ENCODE results near the gene PCDH1. TPM values are rescaled to one million over a fixed set of nuclear protein-coding genes. Genes with fewer than 3 reads are reported as not detected.

PCDH1 gene
- total and polyA plus RNA-seq, 2 of the 8 experiments (the other 6 are each of a cell fraction or from before 2014, with no cell fraction given), result 101 to 102 TPM

DNA sequence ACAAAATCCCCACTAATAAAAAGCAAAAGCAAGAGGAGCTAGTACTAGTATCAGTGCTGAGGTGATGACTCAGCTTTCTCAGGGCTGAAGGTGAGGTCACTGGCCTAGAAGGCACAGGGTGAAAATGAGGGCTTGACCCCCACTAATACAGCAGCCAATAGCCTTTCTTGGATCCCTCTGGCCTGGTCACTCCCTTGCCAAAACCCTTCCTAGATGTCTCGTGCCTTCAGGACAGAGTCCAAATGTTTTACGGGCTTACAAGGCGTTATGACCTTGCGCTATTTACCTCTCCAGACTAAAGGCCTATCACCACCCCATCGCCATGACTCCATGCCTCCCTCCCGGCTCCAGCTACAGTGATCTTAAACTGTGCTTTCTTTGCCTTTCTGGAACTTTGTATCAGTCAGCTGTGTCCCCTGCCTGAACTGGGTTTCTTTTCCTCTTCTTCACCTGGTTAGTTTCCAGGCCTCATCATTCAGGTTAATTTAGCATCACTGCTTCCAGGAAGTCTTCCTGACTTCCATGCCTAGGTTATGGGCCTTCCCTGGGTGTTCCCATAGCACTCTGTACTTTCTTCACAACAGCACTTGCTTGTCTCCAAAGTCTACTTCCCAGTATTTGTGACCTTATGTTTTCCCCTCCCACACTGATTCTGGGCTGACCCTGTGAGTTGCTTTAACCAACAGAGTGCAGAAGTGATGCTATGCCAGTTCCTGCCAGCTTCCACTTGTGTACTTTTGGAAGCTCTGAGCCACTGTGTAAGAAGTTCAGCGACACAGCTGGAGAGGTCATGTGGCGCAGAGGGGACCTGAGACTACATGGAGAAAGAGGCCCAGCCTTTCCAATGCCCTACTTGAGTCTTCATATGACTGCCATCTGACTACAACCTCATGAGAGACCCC, 41.3 kb upstream of the PCDH1 start:
- H2AFZ ChIP-seq (ENCODE audit: low read length), result 0 out of 2 replicates have a peak overlapping the region, but pooled peaks have one; percentile 19
- no peaks in the 10 kb centered on the region for H3K9me3 ChIP-seq (ENCODE audit: insufficient read depth in 2 of 2, low read depth in 1 of 2, low read length in 1 of 2)
- peaks cover 0 to 2% of the 10 kb centered on the region in 2 experiments for H4K20me1 ChIP-seq (replicated peaks in 1 of 2; ENCODE audit: control insufficient read depth in 1 of 2, insufficient read depth in 2 of 2, low read length in 2 of 2)
- H2BK12ac ChIP-seq (ENCODE audit: low read depth, low read length), result peak overlapping the region; percentile 80; the same call in 1 of the 2 replicates
- H3K27ac ChIP-seq (ENCODE audit: low read depth, low read length), result no peak overlapping the region
- 0 out of 2 replicates have a peak, but pooled peaks cover 2% of the 10 kb centered on the region for H3K79me1 ChIP-seq (ENCODE audit: low read depth, low read length)
- no peak overlapping the region for H3K18ac ChIP-seq (ENCODE audit: extremely low read depth, low read length)
- CTCF ChIA-PET (ENCODE audit: partially characterized antibody), result interaction anchor here (1.0 to 5.2 kb wide), 7 partner anchors 24 to 227 kb away, joined by 3 to 34 read pairs (median 4); partner anchors contain the start of gene PCDH1
- H3K56ac ChIP-seq (replicated peaks; ENCODE audit: insufficient read length, low read depth, low read length), result no peak overlapping the region
- H3K4me3 ChIP-seq (ENCODE audit: extremely low read depth in 1 of 4, insufficient read depth in 2 of 4, low read depth in 3 of 4, low read length in 4 of 4), result no peak overlapping the region
- H3K27me3 ChIP-seq (replicated peaks in 1 of 4; ENCODE audit: control insufficient read depth in 3 of 4, extremely low read depth in 1 of 4, insufficient read depth in 3 of 4, low read length in 3 of 4), result peaks cover 0 to 5% (median 1%) of the 10 kb centered on the region in 4 experiments; a peak in 3 of 7 replicates
- H3K23ac ChIP-seq (ENCODE audit: insufficient read length), result no peak overlapping the region
- H2BK15ac ChIP-seq (ENCODE audit: low read length), result no peak overlapping the region
- H2BK5ac ChIP-seq (ENCODE audit: low read depth, low read length), result peak overlapping the region; percentile 40; the same call in 1 of the 2 replicates
- H4K5ac ChIP-seq (ENCODE audit: insufficient read length, low read depth, low read length), result no peak overlapping the region
- WGBS, 2 experiments (ENCODE audit: extremely low coverage in 1 of 2, insufficient coverage in 1 of 2, insufficient read length in 1 of 2, insufficient replicate concordance in 2 of 2, low coverage in 1 of 2, low lambda C conversion rate in 2 of 2, missing lambda C conversion rate in 1 of 2), result 88% methylated on average over 8 of the region's 8 CpGs; no CpG with 5 or more reads in 1 of the 2 experiments
- no peak overlapping the region for H3K4me2 ChIP-seq (ENCODE audit: insufficient read depth in 1 of 2, low read depth in 2 of 2, low read length in 2 of 2)
- POLR2A ChIA-PET (ENCODE audit: partially characterized antibody), result interaction anchor here (1.1 to 2.4 kb wide), 2 partner anchors 9 to 23 kb away, joined by 3 to 6 read pairs; no protein-coding TSS in a partner anchor
- DNase-seq (ENCODE audit: low read depth in 1 of 2, low spot score in 2 of 2) (no peak), FAIRE-seq (no peak)
- H3K14ac ChIP-seq (ENCODE audit: insufficient read length), result no peak overlapping the region
- H2BK120ac ChIP-seq (replicated peaks; ENCODE audit: low read depth, low read length), result no peak overlapping the region
- TF ChIP-seq KDM1A (IDR thresholded peaks at IDR 0.05; ENCODE audit: borderline replicate concordance, low read length) (no peak), MAFK (IDR thresholded peaks at IDR 0.05; ENCODE audit: low read depth, low read length) (peak; percentile 23; the same call in 1 of the 2 replicates), EP300 (IDR thresholded peaks at IDR 0.05; ENCODE audit: borderline replicate concordance in 1 of 2, low read depth in 2 of 2, low read length in 2 of 2) (no peak), CBX5 (IDR thresholded peaks at IDR 0.05; ENCODE audit: low read depth, low read length) (no peak)
- H2BK20ac ChIP-seq (ENCODE audit: low read length), result no peak overlapping the region
- H3K79me2 ChIP-seq (ENCODE audit: control insufficient read depth in 1 of 2, insufficient read depth in 2 of 2, low read length in 2 of 2), result peaks cover 2 to 4% of the 10 kb centered on the region in 2 experiments; a peak in 2 of 4 replicates
- no peak overlapping the region; a peak in 1 of 7 replicates for H3K9ac ChIP-seq (replicated peaks in 1 of 4; ENCODE audit: extremely low read depth in 1 of 4, low read depth in 3 of 4, low read length in 3 of 4)
- H4K91ac ChIP-seq (replicated peaks; ENCODE audit: insufficient read length, low read length), result no peak overlapping the region
- no peak overlapping the region for H4K8ac ChIP-seq (ENCODE audit: extremely low read depth, insufficient read depth, low read length)
- peaks cover 0 to 7% (median 4%) of the 10 kb centered on the region in 4 experiments; a peak in 4 of 7 replicates for H3K4me1 ChIP-seq (replicated peaks in 1 of 4; ENCODE audit: control insufficient read depth in 3 of 4, insufficient read depth in 4 of 4, low read length in 3 of 4)
- no peak overlapping the region for H3K4ac ChIP-seq (replicated peaks; ENCODE audit: insufficient read length, low read depth, low read length)
- H3K23me2 ChIP-seq (ENCODE audit: low read depth, low read length), result peaks cover 10% of the 10 kb centered on the region
- no peak overlapping the region for H2AK5ac ChIP-seq (ENCODE audit: low read depth, low read length)
- no peaks in the 10 kb centered on the region for H3K36me3 ChIP-seq (ENCODE audit: control insufficient read depth in 2 of 4, insufficient read depth in 4 of 4, low read length in 3 of 4)

Measured in H1 (cell line).